ENCODE results near the gene SPATA24.

Gene SPATA24

GRCh38 chr5:139382807-139383206 lies 21.1 kb downstream of the SPATA24 start:
- TF ChIP-seq RARB (CRISPR knock-in tag; IDR thresholded peaks at IDR 0.05): no peak
- TF ChIP-seq GLIS3 (CRISPR knock-in tag; IDR thresholded peaks at IDR 0.05): no peak
- ATAC-seq: no peak

- TF ChIP-seq PATZ1 (CRISPR knock-in tag; IDR thresholded peaks at IDR 0.05; ENCODE audit: borderline replicate concordance): no peak
- TF ChIP-seq ZNF565 (CRISPR knock-in tag; conservative IDR thresholded peaks at IDR 0.05; ENCODE audit: low read depth): no peak
- TF ChIP-seq SNAI2 (CRISPR knock-in tag; IDR thresholded peaks at IDR 0.05): no peak
- no peak for TF ChIP-seq POU6F1 (CRISPR knock-in tag; IDR thresholded peaks at IDR 0.05; ENCODE audit: borderline replicate concordance, low read depth)
- no peak for TF ChIP-seq ZFP3 (CRISPR knock-in tag; IDR thresholded peaks at IDR 0.05)
- TF ChIP-seq RARB (CRISPR knock-in tag; IDR thresholded peaks at IDR 0.05): no peak
- TF ChIP-seq CSRNP3 (CRISPR knock-in tag; IDR thresholded peaks at IDR 0.05): no peak
- no peak for TF ChIP-seq OSR1 (CRISPR knock-in tag; IDR thresholded peaks at IDR 0.05)
- TF ChIP-seq CSDC2 (CRISPR knock-in tag; IDR thresholded peaks at IDR 0.05): no peak
- no peak for TF ChIP-seq ESRRG (CRISPR knock-in tag; IDR thresholded peaks at IDR 0.05)
- no peak for TF ChIP-seq ARNTL (CRISPR knock-in tag; IDR thresholded peaks at IDR 0.05; ENCODE audit: borderline replicate concordance, low read depth)
- ATAC-seq: no peak
Measured at GRCh38 chr5:139381837-139382761, 21.8 kb downstream of the SPATA24 start.

- ATAC-seq: no peak
- TF ChIP-seq TCF4 (CRISPR knock-in tag; IDR thresholded peaks at IDR 0.05; ENCODE audit: borderline replicate concordance): no peak
- no peak for TF ChIP-seq TOX (CRISPR knock-in tag; IDR thresholded peaks at IDR 0.05; ENCODE audit: borderline replicate concordance)
- TF ChIP-seq CREB5 (CRISPR knock-in tag; IDR thresholded peaks at IDR 0.05; ENCODE audit: low read depth): no peak
- TF ChIP-seq ZNF70 (CRISPR knock-in tag; IDR thresholded peaks at IDR 0.05): no peak
- no peak for TF ChIP-seq ZNF565 (CRISPR knock-in tag; conservative IDR thresholded peaks at IDR 0.05; ENCODE audit: low read depth)
- TF ChIP-seq CSDC2 (CRISPR knock-in tag; IDR thresholded peaks at IDR 0.05): no peak
- no peak for TF ChIP-seq PATZ1 (CRISPR knock-in tag; IDR thresholded peaks at IDR 0.05; ENCODE audit: borderline replicate concordance)
- TF ChIP-seq SNAI2 (CRISPR knock-in tag; IDR thresholded peaks at IDR 0.05): no peak
- no peak for TF ChIP-seq PPARA (CRISPR knock-in tag; IDR thresholded peaks at IDR 0.05; ENCODE audit: borderline replicate concordance)
- TF ChIP-seq ISL1 (CRISPR knock-in tag; IDR thresholded peaks at IDR 0.05): no peak
Measured at GRCh38 chr5:139379626-139380449, 24.1 kb downstream of the SPATA24 start.

Measured in SK-N-SH treated with all-trans-retinoic acid at 6 μM for 48 hours (cell line).